ENCODE data around the gene ALG3. TPM values are rescaled to one million over a fixed set of nuclear protein-coding genes. Genes with fewer than 3 reads are reported as not detected.

The ALG3 gene
- total and polyA plus RNA-seq, 7 donors, result 15.8 to 93.7 (median 36.7) TPM

DNA sequence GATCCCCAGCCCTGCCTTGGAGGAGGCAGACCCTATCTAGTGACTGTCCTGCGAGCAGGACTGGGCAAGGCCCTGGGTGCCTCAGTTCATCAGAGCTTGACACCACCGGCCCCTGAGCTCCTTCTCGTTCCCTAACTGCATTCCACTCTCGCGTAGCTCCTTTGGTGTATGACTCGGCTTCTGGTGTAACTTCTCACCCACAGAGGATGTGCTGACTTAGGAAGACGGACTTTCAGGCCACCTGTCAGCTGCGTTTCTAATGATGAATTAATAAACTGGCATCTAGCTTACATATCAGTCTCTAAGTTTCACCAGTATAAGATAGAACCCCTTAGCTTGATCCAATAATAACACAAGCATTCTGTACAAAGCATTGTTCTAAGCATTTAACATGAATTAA is 45.2 kb downstream of the ALG3 start:
- ATAC-seq (no peak), DNase-seq (no peak)
- 59 to 68% (median 65%) methylated on average over 8 of the region's 8 CpGs for WGBS, 3 donors
- no peaks in the 10 kb centered on the region for H3K36me3 ChIP-seq (ENCODE audit: insufficient read depth in 1 of 2, low read depth in 1 of 2)
- H3K4me3 ChIP-seq, result no peak overlapping the region
- no peaks in the 10 kb centered on the region for H3K9me3 ChIP-seq
- intact Hi-C loops (cut with DNase I), result no loop called here
- TF ChIP-seq, protein P1, sequence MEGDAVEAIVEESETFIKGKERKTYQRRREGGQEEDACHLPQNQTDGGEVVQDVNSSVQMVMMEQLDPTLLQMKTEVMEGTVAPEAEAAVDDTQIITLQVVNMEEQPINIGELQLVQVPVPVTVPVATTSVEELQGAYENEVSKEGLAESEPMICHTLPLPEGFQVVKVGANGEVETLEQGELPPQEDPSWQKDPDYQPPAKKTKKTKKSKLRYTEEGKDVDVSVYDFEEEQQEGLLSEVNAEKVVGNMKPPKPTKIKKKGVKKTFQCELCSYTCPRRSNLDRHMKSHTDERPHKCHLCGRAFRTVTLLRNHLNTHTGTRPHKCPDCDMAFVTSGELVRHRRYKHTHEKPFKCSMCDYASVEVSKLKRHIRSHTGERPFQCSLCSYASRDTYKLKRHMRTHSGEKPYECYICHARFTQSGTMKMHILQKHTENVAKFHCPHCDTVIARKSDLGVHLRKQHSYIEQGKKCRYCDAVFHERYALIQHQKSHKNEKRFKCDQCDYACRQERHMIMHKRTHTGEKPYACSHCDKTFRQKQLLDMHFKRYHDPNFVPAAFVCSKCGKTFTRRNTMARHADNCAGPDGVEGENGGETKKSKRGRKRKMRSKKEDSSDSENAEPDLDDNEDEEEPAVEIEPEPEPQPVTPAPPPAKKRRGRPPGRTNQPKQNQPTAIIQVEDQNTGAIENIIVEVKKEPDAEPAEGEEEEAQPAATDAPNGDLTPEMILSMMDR (IDR thresholded peaks at IDR 0.05), result no peak
- peaks cover 0 to 5% (median 2%) of the 10 kb centered on the region in 3 donors for H3K27me3 ChIP-seq (ENCODE audit: insufficient read depth in 3 of 3, low read length in 2 of 3)
- no peak overlapping the region for H3K27ac ChIP-seq
- no peaks in the 10 kb centered on the region for H3K4me1 ChIP-seq

DNA sequence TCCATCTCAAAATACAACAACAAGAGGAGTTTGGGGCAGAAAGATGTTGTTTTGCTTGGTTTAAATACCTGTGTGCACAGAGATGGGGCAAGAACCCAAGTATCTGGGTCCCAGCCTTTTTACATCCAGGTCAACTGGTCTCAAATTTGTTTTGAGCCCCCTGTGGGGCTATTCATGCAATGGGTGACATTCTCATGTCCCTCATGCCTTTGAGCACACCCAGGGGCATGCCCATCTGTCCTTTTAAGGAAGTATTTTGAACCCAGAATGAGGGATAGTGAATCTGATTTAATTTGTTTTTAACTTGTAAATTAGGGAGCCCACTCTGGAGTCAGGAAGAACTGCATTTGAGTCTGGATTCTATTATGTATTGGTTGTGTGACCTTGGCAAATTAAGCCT is 47.9 kb downstream of the ALG3 start:
- no peak overlapping the region for H3K27ac ChIP-seq
- DNase-seq (no peak), ATAC-seq (no peak)
- H3K9me3 ChIP-seq, result no peaks in the 10 kb centered on the region
- no peak overlapping the region for H3K4me3 ChIP-seq
- intact Hi-C loops (cut with DNase I), result no loop called here
- H3K27me3 ChIP-seq (ENCODE audit: insufficient read depth in 3 of 3, low read length in 2 of 3), result peaks cover 0 to 2% (median 0%) of the 10 kb centered on the region in 3 donors
- peaks cover 0 to 11% of the 10 kb centered on the region in 2 donors for H3K36me3 ChIP-seq (ENCODE audit: insufficient read depth in 1 of 2, low read depth in 1 of 2)
- TF ChIP-seq, protein P1 (IDR thresholded peaks at IDR 0.05), result no peak
- H3K4me1 ChIP-seq, result no peaks in the 10 kb centered on the region

DNA sequence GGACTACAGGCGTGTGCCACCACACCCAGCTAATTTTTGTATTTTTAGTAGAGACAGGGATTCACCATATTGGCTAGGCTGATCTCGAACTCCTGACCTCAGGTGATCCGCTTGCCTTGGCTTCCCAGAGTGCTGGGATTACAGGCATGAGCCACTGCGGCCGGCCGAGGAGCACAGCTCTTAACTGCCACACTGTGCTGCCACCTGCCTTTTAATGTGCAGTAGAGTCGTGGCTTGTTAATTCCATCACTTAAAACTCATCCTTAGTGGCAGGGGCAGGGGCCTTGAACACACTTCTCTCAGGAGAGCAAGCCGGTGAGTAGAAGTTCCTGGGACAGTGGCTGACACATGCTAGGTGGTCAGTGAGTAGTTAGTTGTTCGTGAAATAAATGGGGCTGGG is 50.3 kb downstream of the ALG3 start:
- H3K36me3 ChIP-seq (ENCODE audit: insufficient read depth in 1 of 2, low read depth in 1 of 2), result peaks cover 0 to 35% of the 10 kb centered on the region in 2 donors
- intact Hi-C loops (cut with DNase I), result no loop called here
- DNase-seq (no peak), ATAC-seq (no peak)
- no peaks in the 10 kb centered on the region for H3K4me1 ChIP-seq
- H3K9me3 ChIP-seq, result no peaks in the 10 kb centered on the region
- no peaks in the 10 kb centered on the region for H3K27me3 ChIP-seq (ENCODE audit: insufficient read depth in 3 of 3, low read length in 2 of 3)
- WGBS, 3 donors, result 77 to 80% (median 78%) methylated on average over 9 of the region's 9 CpGs
- no peak overlapping the region for H3K27ac ChIP-seq
- TF ChIP-seq, protein P1 (IDR thresholded peaks at IDR 0.05), result no peak
- no peak overlapping the region for H3K4me3 ChIP-seq

DNA sequence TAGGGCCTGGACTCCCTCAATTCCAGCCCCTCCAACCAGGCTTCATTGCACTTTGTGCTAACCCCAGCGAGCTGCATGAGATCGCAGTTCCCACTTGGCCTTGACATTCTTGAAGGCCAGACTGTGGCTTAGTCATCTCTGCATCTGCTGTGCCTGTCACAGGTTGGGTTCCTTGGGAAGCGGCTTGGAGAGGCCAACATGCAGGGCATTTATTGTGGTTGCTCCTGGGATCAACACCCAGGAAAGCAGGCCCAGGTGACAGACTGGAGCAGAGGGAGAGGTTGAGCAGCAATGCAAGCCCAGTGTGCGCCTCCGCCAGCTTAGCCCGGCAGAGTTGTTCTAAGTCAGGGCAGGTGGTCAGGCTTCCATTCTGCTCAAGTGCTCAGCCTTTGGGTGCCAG is 52.2 kb downstream of the ALG3 start:
- H3K4me1 ChIP-seq, result no peaks in the 10 kb centered on the region
- no peaks in the 10 kb centered on the region for H3K27me3 ChIP-seq (ENCODE audit: insufficient read depth in 3 of 3, low read length in 2 of 3)
- WGBS, 3 donors, result 82 to 87% (median 82%) methylated on average over 6 of the region's 6 CpGs
- intact Hi-C loops (cut with DNase I), result no loop called here
- ATAC-seq, result peak; percentile 42 to 54 (median 46)
- H3K36me3 ChIP-seq (ENCODE audit: insufficient read depth in 1 of 2, low read depth in 1 of 2), result peaks cover 4 to 54% of the 10 kb centered on the region in 2 donors
- H3K9me3 ChIP-seq, result no peaks in the 10 kb centered on the region
- TF ChIP-seq, protein P1 (IDR thresholded peaks at IDR 0.05), result no peak
- H3K27ac ChIP-seq, result no peak overlapping the region
- DNase-seq, result no peak
- H3K4me3 ChIP-seq, result no peak overlapping the region

DNA sequence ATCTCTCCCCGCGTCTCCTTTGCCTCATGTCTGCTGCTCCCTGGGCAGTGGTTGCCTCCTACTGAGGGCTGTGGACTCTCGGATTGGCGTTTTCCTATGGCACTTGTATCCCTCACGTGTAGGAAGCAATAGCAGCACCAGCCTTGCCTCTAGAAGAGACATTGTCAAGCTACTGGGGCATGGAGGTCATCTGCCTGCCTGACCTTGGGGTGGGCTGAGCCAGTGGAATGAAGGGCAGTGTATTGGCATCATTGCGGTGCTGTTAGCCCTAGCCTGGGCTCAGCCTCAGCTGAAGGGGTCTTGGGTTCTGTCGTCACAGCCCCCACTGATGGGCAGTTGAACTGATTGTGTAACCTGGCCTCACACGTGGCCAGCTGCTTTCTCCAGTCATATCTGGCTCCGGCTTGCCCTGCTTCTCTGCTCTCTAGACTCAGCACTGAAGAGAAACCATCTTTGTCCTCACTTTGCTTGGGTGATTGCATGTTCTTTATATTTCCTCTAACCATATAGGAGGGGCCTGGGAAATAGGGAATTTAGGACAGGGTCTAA is 54.7 kb downstream of the ALG3 start:
- Histone ChIP-seq H3K4me3 (no peak overlapping the region), H3K27me3 (ENCODE audit: insufficient read depth in 3 of 3, low read length in 2 of 3) (no peaks in the 10 kb centered on the region), H3K27ac (no peak overlapping the region), H3K9me3 (no peaks in the 10 kb centered on the region), H3K36me3 (ENCODE audit: insufficient read depth in 1 of 2, low read depth in 1 of 2) (peaks cover 14 to 79% of the 10 kb centered on the region in 2 donors), H3K4me1 (no peaks in the 10 kb centered on the region)
- WGBS, 3 donors, result 82 to 90% (median 83%) methylated on average over 9 of the region's 9 CpGs
- DNase-seq (no peak), ATAC-seq (peak in 1 of 4 donors; percentile 5)
- TF ChIP-seq, protein P1 (IDR thresholded peaks at IDR 0.05), result no peak
- intact Hi-C loops (cut with DNase I), result no loop called here

All from psoas muscle (tissue), 8 donors.